ENCODE measurements around the gene CRYAA.
"Not testable (repeated sequence)": the region's sequence is repeated elsewhere in the genome, so short reads cannot be mapped to it uniquely, and the experiment has no call there.

GRCh38 chr21:43177043-43177906 is 8.5 kb downstream of the CRYAA start:
- not testable (repeated sequence) for TF ChIP-seq ELF4, SP1 (IDR thresholded peaks at IDR 0.05)

All from HEK293T (cell line).